ENCODE results near the gene PTGES2. TPM values are rescaled to one million over a fixed set of nuclear protein-coding genes. Genes with fewer than 3 reads are reported as not detected.

Gene PTGES2
- total RNA-seq, 4 donors from 2014 or later = 80.0 to 112 (median 88.4) TPM

- intact Hi-C loops (cut with DNase I) = no loop called here
- Histone ChIP-seq H3K4me3 (replicated peaks in 1 of 3) (no peak overlapping the region), H3K9me3 (no peaks in the 10 kb centered on the region), H3K27ac (no peak overlapping the region), H3K27me3 (no peaks in the 10 kb centered on the region), H3K4me1 (peaks cover 16 to 33% of the 10 kb centered on the region in 2 donors), H3K36me3 (no peaks in the 10 kb centered on the region)
- TF ChIP-seq POLR2A (IDR thresholded peaks at IDR 0.05) (no peak), CTCF (IDR thresholded peaks at IDR 0.05) (no peak)
- no peak for DNase-seq
- WGBS, 2 donors = 46 to 65% methylated on average over 2 to 7 of the region's 13 CpGs
Measured at GRCh38 chr9:128145951-128146351, 18.4 kb upstream of the PTGES2 start.

- peak; percentile 68 to 76 for DNase-seq
- Histone ChIP-seq H3K4me1 (peaks cover 16 to 33% of the 10 kb centered on the region in 2 donors), H3K36me3 (no peaks in the 10 kb centered on the region), H3K9me3 (no peaks in the 10 kb centered on the region), H3K27me3 (no peaks in the 10 kb centered on the region), H3K4me3 (replicated peaks in 1 of 3) (no peak overlapping the region), H3K27ac (no peak overlapping the region)
- 28 to 53% methylated on average over 4 to 5 of the region's 8 CpGs for WGBS, 2 donors
- intact Hi-C loops (cut with DNase I) = no loop called here
- TF ChIP-seq POLR2A (IDR thresholded peaks at IDR 0.05) (no peak), CTCF (IDR thresholded peaks at IDR 0.05) (no peak)
Measured at GRCh38 chr9:128145536-128145935, 18.0 kb upstream of the PTGES2 start.

GRCh38 chr9:128144239-128145181 is 17.0 kb upstream of the PTGES2 start:
- TF ChIP-seq CTCF (IDR thresholded peaks at IDR 0.05) = no peak
- no peak for TF ChIP-seq POLR2A (IDR thresholded peaks at IDR 0.05)
- Histone ChIP-seq H3K27ac (no peak overlapping the region), H3K27me3 (no peaks in the 10 kb centered on the region), H3K9me3 (no peaks in the 10 kb centered on the region), H3K36me3 (no peaks in the 10 kb centered on the region), H3K4me1 (peaks cover 15 to 28% of the 10 kb centered on the region in 2 donors), H3K4me3 (replicated peaks in 1 of 3) (no peak overlapping the region)
- no peak for DNase-seq
- WGBS, 2 donors = 90 to 93% methylated on average over 11 to 21 of the region's 22 CpGs
- intact Hi-C loops (cut with DNase I) = no loop called here

- TF ChIP-seq POLR2A (IDR thresholded peaks at IDR 0.05) (no peak), CTCF (IDR thresholded peaks at IDR 0.05) (no peak)
- intact Hi-C loops (cut with DNase I) = no loop called here
- H3K4me1 ChIP-seq = peaks cover 9 to 19% of the 10 kb centered on the region in 2 donors
- no peak overlapping the region for H3K27ac ChIP-seq
- no peak for DNase-seq
- H3K4me3 ChIP-seq (replicated peaks in 1 of 3) = no peak overlapping the region
- no peaks in the 10 kb centered on the region for H3K9me3 ChIP-seq
- H3K27me3 ChIP-seq = no peaks in the 10 kb centered on the region
- no peaks in the 10 kb centered on the region for H3K36me3 ChIP-seq
- WGBS, 2 donors = 84 to 88% methylated on average over 7 to 8 of the region's 8 CpGs
Measured at GRCh38 chr9:128143525-128144238, 16.2 kb upstream of the PTGES2 start.

- WGBS, 2 donors = 77 to 92% methylated on average over 2 of the region's 2 CpGs
- Histone ChIP-seq H3K4me1 (peaks cover 7 to 14% of the 10 kb centered on the region in 2 donors), H3K27ac (no peak overlapping the region), H3K27me3 (no peaks in the 10 kb centered on the region), H3K9me3 (no peaks in the 10 kb centered on the region), H3K4me3 (replicated peaks in 1 of 3) (no peak overlapping the region), H3K36me3 (no peaks in the 10 kb centered on the region)
- TF ChIP-seq POLR2A (IDR thresholded peaks at IDR 0.05) (no peak), CTCF (IDR thresholded peaks at IDR 0.05) (no peak)
- intact Hi-C loops (cut with DNase I) = no loop called here
- DNase-seq = no peak
Measured at GRCh38 chr9:128142596-128142995, 15.1 kb upstream of the PTGES2 start.

Measured in thyroid gland (tissue), 4 donors.